Body of pancreas (tissue), 4 donors: ENCODE results near the gene TTC7B. TPM values are rescaled to one million over a fixed set of nuclear protein-coding genes. Genes with fewer than 3 reads are reported as not detected.

ENCODE experiments used
- ATAC-seq: fragments of 150-250 bp; one replicate; pipeline ENCODE4 v1.9.1; 2016
- DNase-seq, 4 donors: peaks; one replicate each; pipeline ENCODE4 v3.0.0-alpha.2; 2019
- H3K27ac ChIP-seq, 4 donors: fragments of 200-600 bp; sonication (generic); 1 replicate in 3 of 4; 2 replicates in 1 of 4; pipeline versions ENCODE4 v1.5.1 to v1.6.1; 2016 to 2019; ENCODE audit warnings: mild to moderate bottlenecking in 1 of 4, mixed read lengths in 1 of 4, moderate library complexity in 1 of 4
- H3K27me3 ChIP-seq, 2 donors: fragments of 200-600 bp; sonication (generic); one replicate each; pipeline ENCODE4 v1.6.0; 2016; ENCODE audit warnings: mild to moderate bottlenecking in 1 of 2
- H3K36me3 ChIP-seq, 2 donors: fragments of 200-600 bp; sonication (generic); replicated peaks in 1 of 2; 2 replicates each; pipeline ENCODE4 v1.5.1; 2016; ENCODE audit warnings: low read depth in 2 of 2; ENCODE audit not compliant: insufficient read depth in 1 of 2
- H3K4me1 ChIP-seq: fragments of 200-600 bp; sonication (generic); one replicate; pipeline ENCODE4 v1.6.0; 2016
- H3K4me3 ChIP-seq, 2 donors: fragments of 200-600 bp; sonication (generic); 1 replicate in 1 of 2; 2 replicates in 1 of 2; pipeline ENCODE4 v1.5.1; 2016 to 2019
- H3K9me3 ChIP-seq, 3 donors: fragments of 200-600 bp; sonication (generic); 1 replicate in 2 of 3; 2 replicates in 1 of 3; pipeline ENCODE4 v1.5.1; 2016
- POLR2A ChIP-seq, 3 donors: fragments of 450-650 bp; IDR thresholded peaks; one replicate each; pipeline ENCODE4 v1.6.1; 2016; ENCODE audit warnings: antibody characterized with exemption in 3 of 3, mild to moderate bottlenecking in 2 of 3
- WGBS, 2 donors: methylation state at CpG; one replicate each; pipeline ENCODE4 v1.1.5; 2017; 5-methylcytosine and 5-hydroxymethylcytosine counted together
- intact Hi-C: fragments of 100-400 bp; cut with DNase I; formaldehyde crosslinking; loops from one replicate; pipeline ENCODE4 v1.15.1; 2023
- total RNA-seq, 2 donors: library from RNA; depleted of rRNA; stranded (reverse); fragments of >200 nt; gene quantifications; one replicate each; pipeline ENCODE4 v1.1.0, GENCODE V29; 2016
- TF ChIP-seq, protein P1 (sequence below), 7 experiments: fragments of 450-650 bp in 4 of 7; fragments of 200-600 bp in 3 of 7; sonication (generic) in 3 of 7; IDR thresholded peaks; one replicate each; pipeline ENCODE4 v1.5.1; 2016 to 2019; ENCODE audit warnings: antibody characterized with exemption in 7 of 7

Gene TTC7B
- total RNA-seq, 2 donors from 2014 or later = 15.3 to 44.2 TPM

GRCh38 chr14:90566481-90566880, 249.7 kb downstream of the TTC7B start:
- ATAC-seq = no peak
- H3K27me3 ChIP-seq = no peaks in the 10 kb centered on the region
- no peaks in the 10 kb centered on the region for H3K36me3 ChIP-seq
- intact Hi-C loops = no loop called here
- H3K9me3 ChIP-seq = no peaks in the 10 kb centered on the region
- 92 to 97% methylated on average over 4 of the region's 4 CpGs for WGBS, 2 donors
- no peaks in the 10 kb centered on the region for H3K4me1 ChIP-seq
- H3K27ac ChIP-seq = no peak overlapping the region
- TF ChIP-seq POLR2A (IDR thresholded peaks at IDR 0.05) = no peak
- TF ChIP-seq, protein P1, sequence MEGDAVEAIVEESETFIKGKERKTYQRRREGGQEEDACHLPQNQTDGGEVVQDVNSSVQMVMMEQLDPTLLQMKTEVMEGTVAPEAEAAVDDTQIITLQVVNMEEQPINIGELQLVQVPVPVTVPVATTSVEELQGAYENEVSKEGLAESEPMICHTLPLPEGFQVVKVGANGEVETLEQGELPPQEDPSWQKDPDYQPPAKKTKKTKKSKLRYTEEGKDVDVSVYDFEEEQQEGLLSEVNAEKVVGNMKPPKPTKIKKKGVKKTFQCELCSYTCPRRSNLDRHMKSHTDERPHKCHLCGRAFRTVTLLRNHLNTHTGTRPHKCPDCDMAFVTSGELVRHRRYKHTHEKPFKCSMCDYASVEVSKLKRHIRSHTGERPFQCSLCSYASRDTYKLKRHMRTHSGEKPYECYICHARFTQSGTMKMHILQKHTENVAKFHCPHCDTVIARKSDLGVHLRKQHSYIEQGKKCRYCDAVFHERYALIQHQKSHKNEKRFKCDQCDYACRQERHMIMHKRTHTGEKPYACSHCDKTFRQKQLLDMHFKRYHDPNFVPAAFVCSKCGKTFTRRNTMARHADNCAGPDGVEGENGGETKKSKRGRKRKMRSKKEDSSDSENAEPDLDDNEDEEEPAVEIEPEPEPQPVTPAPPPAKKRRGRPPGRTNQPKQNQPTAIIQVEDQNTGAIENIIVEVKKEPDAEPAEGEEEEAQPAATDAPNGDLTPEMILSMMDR (IDR thresholded peaks at IDR 0.05) = no peak
- no peak overlapping the region for H3K4me3 ChIP-seq
- DNase-seq = no peak

- H3K27ac ChIP-seq = no peak overlapping the region
- intact Hi-C loops = no loop called here
- H3K4me3 ChIP-seq = no peak overlapping the region
- H3K4me1 ChIP-seq = no peaks in the 10 kb centered on the region
- H3K36me3 ChIP-seq = no peaks in the 10 kb centered on the region
- TF ChIP-seq, protein P1 (IDR thresholded peaks at IDR 0.05) = no peak
- TF ChIP-seq POLR2A (IDR thresholded peaks at IDR 0.05) = no peak
- 94 to 100% methylated on average over 4 of the region's 4 CpGs for WGBS, 2 donors
- no peaks in the 10 kb centered on the region for H3K9me3 ChIP-seq
- no peaks in the 10 kb centered on the region for H3K27me3 ChIP-seq
- ATAC-seq (no peak), DNase-seq (no peak)
Measured at GRCh38 chr14:90564496-90564895, 251.7 kb downstream of the TTC7B start.

DNA sequence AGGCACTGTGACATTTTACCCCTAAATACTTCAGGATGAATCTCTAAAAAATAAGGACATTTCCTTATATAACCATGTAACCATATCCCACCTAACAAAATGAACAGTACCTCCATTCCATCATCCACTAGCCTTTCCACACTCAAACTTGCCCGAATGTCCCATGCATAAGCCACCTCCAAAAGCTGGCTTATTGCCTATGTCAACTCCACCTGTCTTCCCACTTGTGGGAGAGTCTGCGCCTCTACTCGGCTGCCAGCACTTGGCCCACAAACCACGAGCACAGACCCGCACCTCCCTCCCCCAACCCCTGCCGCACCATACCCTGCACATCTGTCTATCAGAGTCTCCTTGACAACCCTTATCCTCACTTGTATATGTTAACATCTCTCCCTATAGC, 253.6 kb downstream of the TTC7B start:
- DNase-seq (no peak), ATAC-seq (no peak)
- Histone ChIP-seq H3K4me3 (no peak overlapping the region), H3K9me3 (no peaks in the 10 kb centered on the region), H3K4me1 (no peaks in the 10 kb centered on the region), H3K27ac (no peak overlapping the region), H3K27me3 (no peaks in the 10 kb centered on the region), H3K36me3 (no peaks in the 10 kb centered on the region)
- 64 to 79% methylated on average over 6 of the region's 6 CpGs for WGBS, 2 donors
- intact Hi-C loops = no loop called here
- TF ChIP-seq POLR2A (IDR thresholded peaks at IDR 0.05) = no peak
- TF ChIP-seq, protein P1 (IDR thresholded peaks at IDR 0.05) = no peak

GRCh38 chr14:90561920-90562319, 254.3 kb downstream of the TTC7B start:
- H3K9me3 ChIP-seq = no peaks in the 10 kb centered on the region
- ATAC-seq (no peak), DNase-seq (no peak)
- H3K4me3 ChIP-seq = no peak overlapping the region
- H3K27ac ChIP-seq = no peak overlapping the region
- H3K4me1 ChIP-seq = no peaks in the 10 kb centered on the region
- no peaks in the 10 kb centered on the region for H3K36me3 ChIP-seq
- intact Hi-C loops = no loop called here
- H3K27me3 ChIP-seq = no peaks in the 10 kb centered on the region
- TF ChIP-seq POLR2A (IDR thresholded peaks at IDR 0.05) = no peak
- TF ChIP-seq, protein P1 (IDR thresholded peaks at IDR 0.05) = no peak
- WGBS, 2 donors = 93 to 95% methylated on average over 7 of the region's 7 CpGs

GRCh38 chr14:90560991-90561390, 255.2 kb downstream of the TTC7B start:
- ATAC-seq = no peak
- H3K9me3 ChIP-seq = no peaks in the 10 kb centered on the region

More at GRCh38 chr14:90560991-90561390, 255.2 kb downstream of the TTC7B start:
- Histone ChIP-seq H3K27me3 (no peaks in the 10 kb centered on the region), H3K4me3 (no peak overlapping the region), H3K4me1 (no peaks in the 10 kb centered on the region), H3K36me3 (no peaks in the 10 kb centered on the region), H3K27ac (no peak overlapping the region)
- WGBS, 2 donors = 93 to 94% methylated on average over 8 to 10 of the region's 10 CpGs
- no peak for DNase-seq
- TF ChIP-seq, protein P1 (IDR thresholded peaks at IDR 0.05) = no peak
- TF ChIP-seq POLR2A (IDR thresholded peaks at IDR 0.05) = no peak
- intact Hi-C loops = no loop called here
